C4-2B (cell line): ENCODE results near the gene RTEL1.

ENCODE experiments used
- ZFX ChIP-seq: fragments of 450-650 bp; IDR thresholded peaks from 2 replicates; pipeline ENCODE4 v1.6.1; 2017
- TF ChIP-seq, protein P1 (sequence below): fragments of 450-650 bp; conservative IDR thresholded peaks from 2 replicates; pipeline ENCODE4 v1.5.1; 2017; ENCODE audit warnings: mild to moderate bottlenecking

DNA sequence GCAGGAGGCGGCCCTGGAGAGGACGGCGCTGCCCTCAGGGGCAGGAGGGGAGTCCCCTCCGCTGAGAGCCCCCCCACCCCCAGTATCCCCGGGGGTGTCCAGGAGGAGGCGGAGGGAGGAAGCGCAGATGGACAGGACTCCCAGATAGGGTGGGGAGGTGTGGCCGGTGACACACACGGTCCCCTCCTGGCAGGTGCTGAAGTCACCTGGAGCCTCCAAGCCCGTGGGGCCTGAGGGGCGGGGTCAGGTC is 6.2 kb upstream of the RTEL1 start:
- TF ChIP-seq, protein P1, sequence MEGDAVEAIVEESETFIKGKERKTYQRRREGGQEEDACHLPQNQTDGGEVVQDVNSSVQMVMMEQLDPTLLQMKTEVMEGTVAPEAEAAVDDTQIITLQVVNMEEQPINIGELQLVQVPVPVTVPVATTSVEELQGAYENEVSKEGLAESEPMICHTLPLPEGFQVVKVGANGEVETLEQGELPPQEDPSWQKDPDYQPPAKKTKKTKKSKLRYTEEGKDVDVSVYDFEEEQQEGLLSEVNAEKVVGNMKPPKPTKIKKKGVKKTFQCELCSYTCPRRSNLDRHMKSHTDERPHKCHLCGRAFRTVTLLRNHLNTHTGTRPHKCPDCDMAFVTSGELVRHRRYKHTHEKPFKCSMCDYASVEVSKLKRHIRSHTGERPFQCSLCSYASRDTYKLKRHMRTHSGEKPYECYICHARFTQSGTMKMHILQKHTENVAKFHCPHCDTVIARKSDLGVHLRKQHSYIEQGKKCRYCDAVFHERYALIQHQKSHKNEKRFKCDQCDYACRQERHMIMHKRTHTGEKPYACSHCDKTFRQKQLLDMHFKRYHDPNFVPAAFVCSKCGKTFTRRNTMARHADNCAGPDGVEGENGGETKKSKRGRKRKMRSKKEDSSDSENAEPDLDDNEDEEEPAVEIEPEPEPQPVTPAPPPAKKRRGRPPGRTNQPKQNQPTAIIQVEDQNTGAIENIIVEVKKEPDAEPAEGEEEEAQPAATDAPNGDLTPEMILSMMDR: no peak
- no peak for TF ChIP-seq ZFX
